Activated naive CD8-positive, alpha-beta T cell treated with anti-CD3 and anti-CD28 coated beads for 36 hours (primary cell): ENCODE measurements around the gene ACYP2. TPM values are rescaled to one million over a fixed set of nuclear protein-coding genes. Genes with fewer than 3 reads are reported as not detected.

Source experiments
- DNase-seq: peaks from one replicate; pipeline ENCODE4 v3.0.0; 2021
- H3K27ac Mint-ChIP-seq: one replicate; pipeline ENCODE4 v1.8.0; 2022; ENCODE audit warnings: mild to moderate bottlenecking, moderate library complexity, mixed read lengths
- H3K27me3 Mint-ChIP-seq: one replicate; pipeline ENCODE4 v1.8.0; 2022; ENCODE audit warnings: mild to moderate bottlenecking, mixed read lengths
- H3K36me3 Mint-ChIP-seq: one replicate; pipeline ENCODE4 v1.8.0; 2021; ENCODE audit warnings: mild to moderate bottlenecking, mixed read lengths
- H3K4me1 Mint-ChIP-seq: one replicate; pipeline ENCODE4 v1.8.0; 2021; ENCODE audit warnings: mixed read lengths
- H3K4me3 Mint-ChIP-seq: one replicate; pipeline ENCODE4 v1.8.0; 2022; ENCODE audit warnings: mild to moderate bottlenecking, moderate library complexity, mixed read lengths
- H3K9me3 Mint-ChIP-seq: one replicate; pipeline ENCODE4 v1.8.0; 2022; ENCODE audit warnings: mixed read lengths
- total RNA-seq, 2 experiments: library from RNA; stranded (reverse); gene quantifications; one replicate each; pipeline ENCODE4 v1.2.3, GENCODE V29; 2021

The ACYP2 gene
- total RNA-seq, 2 experiments from 2014 or later: 6.2 to 7.5 TPM

DNA sequence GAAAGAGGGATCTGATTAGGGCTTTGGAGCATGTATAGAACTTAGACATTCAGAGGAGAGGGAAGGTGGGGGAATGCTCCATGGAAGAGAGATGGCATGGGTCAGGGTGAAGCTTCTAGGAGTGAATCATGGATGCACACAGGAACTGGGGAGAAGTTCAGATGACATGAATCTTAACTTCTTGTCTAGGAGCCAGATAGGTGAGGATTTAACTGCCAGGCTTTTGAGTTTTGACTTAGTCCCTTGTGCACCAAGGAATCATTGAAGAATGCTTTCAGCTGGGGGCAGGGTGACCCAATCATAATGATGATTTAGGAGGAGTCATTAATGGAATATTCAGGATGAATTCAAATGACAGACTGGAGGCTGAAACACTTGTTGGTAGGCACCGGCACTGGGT, 48.7 kb downstream of the ACYP2 start:
- DNase-seq: no peak
- H3K27ac Mint-ChIP-seq: no peak overlapping the region
- H3K4me1 Mint-ChIP-seq: no peaks in the 10 kb centered on the region
- H3K36me3 Mint-ChIP-seq: no peaks in the 10 kb centered on the region
- no peak overlapping the region for H3K4me3 Mint-ChIP-seq
- no peaks in the 10 kb centered on the region for H3K9me3 Mint-ChIP-seq
- H3K27me3 Mint-ChIP-seq: no peaks in the 10 kb centered on the region

DNA sequence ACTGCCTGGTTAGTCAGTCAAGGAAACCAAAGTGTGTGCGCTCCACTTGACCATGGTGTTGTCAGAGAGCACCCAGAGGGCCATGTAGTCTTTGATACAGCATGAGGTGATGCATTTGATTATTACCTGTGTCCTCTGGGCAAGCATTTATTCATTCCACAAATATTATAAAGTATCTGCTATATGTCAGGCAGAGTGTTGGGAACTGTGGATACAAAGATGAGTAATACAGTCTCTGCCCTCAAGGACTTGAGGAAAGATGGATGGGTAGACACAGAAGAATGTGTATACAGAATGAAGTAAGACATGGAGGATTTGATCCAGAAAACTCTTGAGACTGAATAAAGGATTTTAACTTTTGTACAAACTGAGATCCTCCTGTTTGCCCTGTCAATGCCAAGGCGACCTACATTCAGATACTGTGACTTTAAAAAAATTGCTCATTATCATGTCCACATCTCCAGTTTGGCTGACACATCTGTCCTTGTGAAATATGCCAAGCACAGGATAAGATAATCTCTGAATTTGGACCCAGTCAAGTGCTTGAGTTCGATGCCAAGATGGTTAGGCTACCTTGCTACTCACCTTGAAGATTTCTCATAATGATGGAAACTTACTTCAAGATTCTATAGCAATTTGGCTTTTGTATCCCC, 50.8 kb downstream of the ACYP2 start:
- no peaks in the 10 kb centered on the region for H3K4me1 Mint-ChIP-seq
- no peak for DNase-seq
- no peaks in the 10 kb centered on the region for H3K9me3 Mint-ChIP-seq
- H3K36me3 Mint-ChIP-seq: peaks cover 4% of the 10 kb centered on the region
- H3K27ac Mint-ChIP-seq: no peak overlapping the region
- no peak overlapping the region for H3K4me3 Mint-ChIP-seq
- no peaks in the 10 kb centered on the region for H3K27me3 Mint-ChIP-seq

GRCh38 chr2:54176577-54176976, 61.2 kb downstream of the ACYP2 start:
- peak; percentile 5 for DNase-seq
- peaks cover 15% of the 10 kb centered on the region for H3K36me3 Mint-ChIP-seq
- H3K4me1 Mint-ChIP-seq: no peaks in the 10 kb centered on the region
- H3K4me3 Mint-ChIP-seq: no peak overlapping the region
- H3K9me3 Mint-ChIP-seq: no peaks in the 10 kb centered on the region
- no peak overlapping the region for H3K27ac Mint-ChIP-seq
- no peaks in the 10 kb centered on the region for H3K27me3 Mint-ChIP-seq

- H3K4me3 Mint-ChIP-seq: no peak overlapping the region
- H3K27me3 Mint-ChIP-seq: no peaks in the 10 kb centered on the region
- no peak for DNase-seq
- no peaks in the 10 kb centered on the region for H3K4me1 Mint-ChIP-seq
- H3K36me3 Mint-ChIP-seq: peaks cover 6% of the 10 kb centered on the region
- no peaks in the 10 kb centered on the region for H3K9me3 Mint-ChIP-seq
- H3K27ac Mint-ChIP-seq: no peak overlapping the region
Measured at GRCh38 chr2:54183281-54183680, 67.9 kb downstream of the ACYP2 start.

DNA sequence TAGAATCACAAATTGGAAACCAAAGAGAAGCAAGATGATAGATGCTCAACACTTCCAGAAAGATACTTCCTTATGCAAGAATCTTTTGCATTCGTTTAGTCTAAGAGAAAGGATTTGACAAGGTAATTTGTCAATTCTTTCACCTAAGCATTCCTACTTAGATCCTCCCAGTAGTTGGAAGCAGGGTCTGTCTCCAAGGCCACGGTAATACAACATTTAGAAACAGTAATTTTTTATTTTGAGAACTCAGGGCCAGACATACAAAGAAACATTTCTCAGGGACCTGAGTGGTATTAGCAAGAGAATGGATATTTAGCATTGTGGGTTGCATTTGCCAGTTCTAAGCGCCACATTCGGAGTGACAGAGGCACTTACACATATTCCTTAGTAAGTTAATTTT, 68.6 kb downstream of the ACYP2 start:
- Mint-ChIP-seq H3K4me1 (no peaks in the 10 kb centered on the region), H3K9me3 (no peaks in the 10 kb centered on the region), H3K36me3 (peaks cover 7% of the 10 kb centered on the region), H3K4me3 (no peak overlapping the region), H3K27me3 (no peaks in the 10 kb centered on the region), H3K27ac (no peak overlapping the region)
- DNase-seq: no peak

GRCh38 chr2:54185105-54185504, 69.7 kb downstream of the ACYP2 start:
- Mint-ChIP-seq H3K4me1 (no peaks in the 10 kb centered on the region), H3K27ac (no peak overlapping the region), H3K36me3 (peaks cover 7% of the 10 kb centered on the region), H3K27me3 (no peaks in the 10 kb centered on the region), H3K9me3 (no peaks in the 10 kb centered on the region), H3K4me3 (no peak overlapping the region)
- DNase-seq: no peak

DNA sequence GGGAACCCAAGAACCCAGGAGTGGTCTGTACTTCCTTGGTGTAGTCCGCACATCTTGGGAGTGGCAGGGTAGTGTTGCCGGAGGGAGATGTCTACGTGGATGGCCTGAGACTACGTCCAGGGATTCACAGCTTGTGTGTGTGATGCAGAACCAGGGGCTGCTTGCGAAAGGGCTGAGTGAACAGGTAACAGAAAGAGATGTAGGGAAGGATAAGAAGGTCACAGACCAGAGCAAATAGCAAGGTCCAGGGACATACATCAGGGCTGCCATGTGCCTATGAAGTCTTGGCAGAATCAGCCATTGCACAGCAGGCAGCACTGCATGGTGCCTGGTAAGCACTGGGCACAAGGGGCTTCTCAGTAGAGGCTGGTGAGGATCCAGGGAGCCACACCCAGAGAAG, 71.9 kb downstream of the ACYP2 start:
- DNase-seq: no peak
- no peaks in the 10 kb centered on the region for H3K27me3 Mint-ChIP-seq
- no peaks in the 10 kb centered on the region for H3K9me3 Mint-ChIP-seq
- H3K36me3 Mint-ChIP-seq: peaks cover 7% of the 10 kb centered on the region
- H3K27ac Mint-ChIP-seq: no peak overlapping the region
- H3K4me1 Mint-ChIP-seq: no peaks in the 10 kb centered on the region
- H3K4me3 Mint-ChIP-seq: no peak overlapping the region

DNA sequence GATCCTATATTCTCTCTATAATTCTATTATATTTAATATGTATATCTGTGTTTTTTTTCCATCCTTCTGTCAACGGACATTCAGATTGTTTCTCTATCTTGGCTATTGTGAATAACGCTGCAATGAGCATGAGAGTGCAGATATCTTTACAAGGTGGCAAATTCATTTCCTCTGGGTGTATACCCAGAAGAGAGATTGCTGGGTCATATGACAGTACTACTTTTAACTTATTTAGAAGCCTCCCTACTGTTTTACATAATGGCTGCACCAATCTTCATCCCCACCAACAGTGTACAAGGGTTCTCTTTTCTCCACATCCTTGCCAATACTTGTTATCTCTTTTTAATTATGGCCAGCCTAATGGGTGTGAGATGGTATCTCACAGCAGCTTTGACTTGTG, 74.1 kb downstream of the ACYP2 start:
- H3K27ac Mint-ChIP-seq: no peak overlapping the region
- DNase-seq: no peak
- H3K4me3 Mint-ChIP-seq: no peak overlapping the region
- no peaks in the 10 kb centered on the region for H3K4me1 Mint-ChIP-seq
- H3K9me3 Mint-ChIP-seq: no peaks in the 10 kb centered on the region
- peaks cover 7% of the 10 kb centered on the region for H3K36me3 Mint-ChIP-seq
- H3K27me3 Mint-ChIP-seq: no peaks in the 10 kb centered on the region

DNA sequence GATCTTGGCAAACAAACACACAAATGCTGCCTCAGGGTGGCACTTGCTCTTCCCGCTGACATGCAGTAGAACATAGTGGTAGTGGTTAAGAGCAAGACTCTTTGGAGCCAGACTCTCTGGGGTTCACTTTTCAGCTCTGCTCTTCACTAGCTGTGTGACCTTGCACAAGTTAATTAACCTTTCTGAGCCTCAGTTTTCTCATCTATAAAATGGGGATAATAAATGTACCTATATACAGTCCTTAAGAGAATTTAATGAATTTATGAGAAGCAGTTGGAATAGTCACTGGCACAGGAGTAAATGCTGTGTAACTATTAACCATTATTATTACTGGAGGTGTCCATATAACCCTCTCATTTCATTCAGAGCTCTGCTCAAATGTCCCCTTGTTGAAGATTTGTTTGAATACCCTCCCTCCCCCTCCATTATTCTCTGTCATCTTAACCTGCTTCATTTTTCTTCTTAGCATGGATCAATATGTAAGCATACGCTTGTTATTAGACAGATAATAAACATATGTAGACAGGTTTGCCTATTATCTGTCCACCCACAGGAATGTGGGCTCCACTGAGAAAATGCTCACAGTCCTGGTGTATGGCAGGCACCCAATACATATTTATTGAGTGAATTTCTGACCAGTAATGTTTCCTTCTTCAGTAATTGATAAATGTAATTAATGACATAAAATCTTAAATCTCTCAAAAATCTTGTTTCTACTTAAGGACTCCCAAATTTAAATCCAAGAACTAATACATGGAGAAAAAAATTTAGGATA, 76.1 kb downstream of the ACYP2 start:
- no peaks in the 10 kb centered on the region for H3K4me1 Mint-ChIP-seq
- H3K27me3 Mint-ChIP-seq: no peaks in the 10 kb centered on the region
- no peak overlapping the region for H3K4me3 Mint-ChIP-seq
- H3K36me3 Mint-ChIP-seq: peaks cover 7% of the 10 kb centered on the region
- H3K9me3 Mint-ChIP-seq: no peaks in the 10 kb centered on the region
- no peak for DNase-seq
- no peak overlapping the region for H3K27ac Mint-ChIP-seq

DNA sequence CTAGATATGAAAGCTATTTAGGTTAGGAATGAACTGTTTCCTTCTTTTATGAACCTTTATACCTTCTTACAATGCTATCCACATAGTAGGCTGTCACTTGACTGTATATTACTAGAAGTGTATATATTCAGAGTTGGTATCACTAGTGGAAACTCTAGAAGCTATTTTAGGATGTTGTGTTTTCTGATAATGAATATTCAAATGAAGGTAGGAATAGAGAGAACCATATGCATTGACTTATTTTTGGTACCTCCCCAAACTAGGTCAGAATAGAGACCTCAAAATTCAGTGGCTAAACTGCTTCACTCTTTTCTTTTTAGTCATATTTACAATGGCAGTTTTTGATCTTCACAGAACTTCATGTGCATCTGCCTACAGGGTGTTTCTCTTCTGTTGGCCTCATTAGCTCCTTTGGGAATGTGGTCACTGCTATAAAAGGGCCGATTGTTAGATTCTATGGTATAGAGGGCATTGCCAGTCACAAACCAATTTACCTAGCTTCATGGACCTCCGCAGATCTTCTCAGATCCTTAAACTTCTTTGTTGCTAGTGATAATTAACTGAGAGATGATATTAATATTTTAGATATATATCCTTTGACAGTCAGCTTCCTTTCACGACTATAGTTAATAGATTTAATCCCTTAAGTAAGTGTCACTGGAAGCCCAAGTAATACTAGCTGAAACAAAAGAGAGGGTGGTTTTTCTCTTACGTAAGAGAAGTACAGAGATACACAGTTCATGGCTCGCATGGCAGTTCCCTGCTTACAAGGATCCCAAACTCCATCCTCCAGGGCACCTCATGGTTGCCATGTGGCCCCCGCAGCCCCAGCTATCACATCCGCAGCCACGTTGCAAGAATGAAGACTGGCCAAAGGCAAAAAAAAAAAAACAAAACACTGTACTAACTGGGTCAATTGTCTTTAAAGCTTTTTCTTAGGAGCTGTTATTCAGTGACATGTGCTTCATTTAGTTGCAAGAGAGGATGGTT, 79.6 kb downstream of the ACYP2 start:
- Mint-ChIP-seq H3K27ac (no peak overlapping the region), H3K27me3 (no peaks in the 10 kb centered on the region), H3K4me1 (no peaks in the 10 kb centered on the region), H3K36me3 (no peaks in the 10 kb centered on the region), H3K9me3 (no peaks in the 10 kb centered on the region), H3K4me3 (no peak overlapping the region)
- no peak for DNase-seq

GRCh38 chr2:54196646-54197045, 81.2 kb downstream of the ACYP2 start:
- Mint-ChIP-seq H3K27me3 (no peaks in the 10 kb centered on the region), H3K27ac (no peak overlapping the region), H3K4me3 (no peak overlapping the region), H3K36me3 (no peaks in the 10 kb centered on the region), H3K9me3 (no peaks in the 10 kb centered on the region), H3K4me1 (no peaks in the 10 kb centered on the region)
- no peak for DNase-seq

GRCh38 chr2:54204476-54204875, 89.1 kb downstream of the ACYP2 start:
- Mint-ChIP-seq H3K4me3 (no peak overlapping the region), H3K27me3 (no peaks in the 10 kb centered on the region), H3K27ac (no peak overlapping the region), H3K9me3 (no peaks in the 10 kb centered on the region), H3K36me3 (no peaks in the 10 kb centered on the region), H3K4me1 (peaks cover 3% of the 10 kb centered on the region)
- DNase-seq: no peak

GRCh38 chr2:54206596-54206995, 91.2 kb downstream of the ACYP2 start:
- Mint-ChIP-seq H3K27me3 (no peaks in the 10 kb centered on the region), H3K27ac (no peak overlapping the region), H3K36me3 (no peaks in the 10 kb centered on the region)

GRCh38 chr2:54207666-54208195, 92.3 kb downstream of the ACYP2 start:
- H3K9me3 Mint-ChIP-seq: no peaks in the 10 kb centered on the region
- H3K4me3 Mint-ChIP-seq: no peak overlapping the region
- no peak overlapping the region for H3K27ac Mint-ChIP-seq
- H3K27me3 Mint-ChIP-seq: no peaks in the 10 kb centered on the region
- DNase-seq: no peak
- no peaks in the 10 kb centered on the region for H3K36me3 Mint-ChIP-seq
- H3K4me1 Mint-ChIP-seq: peaks cover 3% of the 10 kb centered on the region

More at GRCh38 chr2:54206596-54206995, 91.2 kb downstream of the ACYP2 start:
- Mint-ChIP-seq H3K9me3 (no peaks in the 10 kb centered on the region), H3K4me3 (no peak overlapping the region), H3K4me1 (peaks cover 3% of the 10 kb centered on the region)
- DNase-seq: no peak
